ENCODE measurements around the gene KLHL25. TPM values are rescaled to one million over a fixed set of nuclear protein-coding genes. Genes with fewer than 3 reads are reported as not detected.

KLHL25 gene
- total RNA-seq, 1 experiment from 2014 or later = 18.4 TPM

GRCh38 chr15:85778107-85778776, 16.5 kb downstream of the KLHL25 start:
- no peak overlapping the region for H2BK15ac ChIP-seq (ENCODE audit: low read depth, low read length)
- H4K20me1 ChIP-seq (ENCODE audit: control insufficient read depth, insufficient read depth, insufficient read length) = no peaks in the 10 kb centered on the region
- peaks cover 23% of the 10 kb centered on the region for H3K79me2 ChIP-seq (ENCODE audit: insufficient read depth, low read length)

More at GRCh38 chr15:85778107-85778776, 16.5 kb downstream of the KLHL25 start:
- Histone ChIP-seq H3K23me2 (ENCODE audit: insufficient read length, low read depth, low read length, poor library complexity, severe bottlenecking) (no peaks in the 10 kb centered on the region), H3K9ac (ENCODE audit: extremely low read depth, insufficient read length, low read length) (no peak overlapping the region), H3K4me1 (ENCODE audit: insufficient read depth, low read length) (no peaks in the 10 kb centered on the region; the same call in 1 of the 2 replicates), H2AFZ (ENCODE audit: low read length) (no peak overlapping the region), H3T11ph (ENCODE audit: low read length) (no peak overlapping the region), H2BK20ac (ENCODE audit: low read depth, low read length, poor library complexity, severe bottlenecking) (no peak overlapping the region), H2AK5ac (ENCODE audit: insufficient read length, low read length) (no peak overlapping the region), H3K4ac (ENCODE audit: low read depth, low read length) (no peak overlapping the region), H3K23ac (ENCODE audit: insufficient read length, low read depth, low read length) (no peak overlapping the region), H2BK5ac (ENCODE audit: insufficient read length, low read length) (no peak overlapping the region), H3K27ac (ENCODE audit: insufficient read length, low read depth, low read length) (no peak overlapping the region), H3K79me1 (ENCODE audit: insufficient read depth, low read depth, low read length, poor library complexity, severe bottlenecking) (peaks cover 14% of the 10 kb centered on the region), H4K5ac (ENCODE audit: insufficient read length, low read depth, low read length) (no peak overlapping the region), H3K18ac (ENCODE audit: insufficient read length, low read depth, low read length) (no peak overlapping the region), H4K91ac (ENCODE audit: insufficient read length, low read depth, low read length) (no peak overlapping the region), H3K14ac (ENCODE audit: insufficient read depth, low read length) (no peak overlapping the region; the same call in 1 of the 2 replicates), H3K4me2 (ENCODE audit: insufficient read depth, insufficient read length, low read length) (no peak overlapping the region), H3K9me3 (ENCODE audit: control insufficient read depth, low read depth, low read length) (no peaks in the 10 kb centered on the region), H2BK120ac (ENCODE audit: low read depth, low read length, poor library complexity, severe bottlenecking) (no peak overlapping the region), H4K8ac (replicated peaks; ENCODE audit: insufficient read length, low read depth, low read length) (no peak overlapping the region), H3K56ac (ENCODE audit: insufficient read length, low read depth, low read length) (no peak overlapping the region), H3K27me3 (ENCODE audit: insufficient read depth, low read length) (no peaks in the 10 kb centered on the region), H2BK12ac (ENCODE audit: insufficient read length, low read depth, low read length) (no peak overlapping the region)
- Mint-ChIP-seq H3K27ac (peak overlapping the region in 1 of 3 experiments; percentile 10; a peak in 1 of 7 replicates), H3K36me3 (ENCODE audit: insufficient read depth in 1 of 3, low read depth in 3 of 3) (peaks cover 0 to 15% (median 3%) of the 10 kb centered on the region in 3 experiments; a peak in 6 of 7 replicates), H3K9me3 (no peaks in the 10 kb centered on the region), H3K4me3 (no peak overlapping the region), H3K27me3 (ENCODE audit: low read depth) (no peaks in the 10 kb centered on the region), H3K4me1 (peaks cover 27 to 30% of the 10 kb centered on the region in 2 experiments)
- no peak for TF ChIP-seq CTCF (conservative IDR thresholded peaks at IDR 0.05)
- no peak for DNase-seq
- no CpG with 5 or more reads among the region's 10 CpGs for WGBS (ENCODE audit: extremely low coverage, insufficient read length, low lambda C conversion rate)
